ENCODE measurements around the gene NEMP1.

Gene NEMP1

GRCh38 chr12:57011438-57012424, 66.9 kb downstream of the NEMP1 start:
- TF ChIP-seq TEAD4 (IDR thresholded peaks at IDR 0.05) (no peak), RAD21 (IDR thresholded peaks at IDR 0.05; ENCODE audit: low read depth) (no peak), NFIC (IDR thresholded peaks at IDR 0.05) (no peak), FOXM1 (IDR thresholded peaks at IDR 0.05; ENCODE audit: borderline replicate concordance, low read depth) (no peak), CEBPB (IDR thresholded peaks at IDR 0.05) (no peak), EGR1 (IDR thresholded peaks at IDR 0.05) (no peak), ZBTB7A (IDR thresholded peaks at IDR 0.05; ENCODE audit: low read depth) (no peak), EP300 (IDR thresholded peaks at IDR 0.05; ENCODE audit: borderline replicate concordance) (no peak), TCF12 (IDR thresholded peaks at IDR 0.05; ENCODE audit: low read depth) (no peak), TAF1 (IDR thresholded peaks at IDR 0.05; ENCODE audit: low read depth) (no peak), CREB1 (IDR thresholded peaks at IDR 0.05; ENCODE audit: low read depth) (no peak), YY1 (IDR thresholded peaks at IDR 0.05; ENCODE audit: low read depth) (no peak)
- TF ChIP-seq, protein P1, sequence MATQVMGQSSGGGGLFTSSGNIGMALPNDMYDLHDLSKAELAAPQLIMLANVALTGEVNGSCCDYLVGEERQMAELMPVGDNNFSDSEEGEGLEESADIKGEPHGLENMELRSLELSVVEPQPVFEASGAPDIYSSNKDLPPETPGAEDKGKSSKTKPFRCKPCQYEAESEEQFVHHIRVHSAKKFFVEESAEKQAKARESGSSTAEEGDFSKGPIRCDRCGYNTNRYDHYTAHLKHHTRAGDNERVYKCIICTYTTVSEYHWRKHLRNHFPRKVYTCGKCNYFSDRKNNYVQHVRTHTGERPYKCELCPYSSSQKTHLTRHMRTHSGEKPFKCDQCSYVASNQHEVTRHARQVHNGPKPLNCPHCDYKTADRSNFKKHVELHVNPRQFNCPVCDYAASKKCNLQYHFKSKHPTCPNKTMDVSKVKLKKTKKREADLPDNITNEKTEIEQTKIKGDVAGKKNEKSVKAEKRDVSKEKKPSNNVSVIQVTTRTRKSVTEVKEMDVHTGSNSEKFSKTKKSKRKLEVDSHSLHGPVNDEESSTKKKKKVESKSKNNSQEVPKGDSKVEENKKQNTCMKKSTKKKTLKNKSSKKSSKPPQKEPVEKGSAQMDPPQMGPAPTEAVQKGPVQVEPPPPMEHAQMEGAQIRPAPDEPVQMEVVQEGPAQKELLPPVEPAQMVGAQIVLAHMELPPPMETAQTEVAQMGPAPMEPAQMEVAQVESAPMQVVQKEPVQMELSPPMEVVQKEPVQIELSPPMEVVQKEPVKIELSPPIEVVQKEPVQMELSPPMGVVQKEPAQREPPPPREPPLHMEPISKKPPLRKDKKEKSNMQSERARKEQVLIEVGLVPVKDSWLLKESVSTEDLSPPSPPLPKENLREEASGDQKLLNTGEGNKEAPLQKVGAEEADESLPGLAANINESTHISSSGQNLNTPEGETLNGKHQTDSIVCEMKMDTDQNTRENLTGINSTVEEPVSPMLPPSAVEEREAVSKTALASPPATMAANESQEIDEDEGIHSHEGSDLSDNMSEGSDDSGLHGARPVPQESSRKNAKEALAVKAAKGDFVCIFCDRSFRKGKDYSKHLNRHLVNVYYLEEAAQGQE (IDR thresholded peaks at IDR 0.05; ENCODE audit: low read depth), result no peak
- TF ChIP-seq, protein P2, sequence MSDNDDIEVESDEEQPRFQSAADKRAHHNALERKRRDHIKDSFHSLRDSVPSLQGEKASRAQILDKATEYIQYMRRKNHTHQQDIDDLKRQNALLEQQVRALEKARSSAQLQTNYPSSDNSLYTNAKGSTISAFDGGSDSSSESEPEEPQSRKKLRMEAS (IDR thresholded peaks at IDR 0.05), result no peak
- TF ChIP-seq, protein P3, sequence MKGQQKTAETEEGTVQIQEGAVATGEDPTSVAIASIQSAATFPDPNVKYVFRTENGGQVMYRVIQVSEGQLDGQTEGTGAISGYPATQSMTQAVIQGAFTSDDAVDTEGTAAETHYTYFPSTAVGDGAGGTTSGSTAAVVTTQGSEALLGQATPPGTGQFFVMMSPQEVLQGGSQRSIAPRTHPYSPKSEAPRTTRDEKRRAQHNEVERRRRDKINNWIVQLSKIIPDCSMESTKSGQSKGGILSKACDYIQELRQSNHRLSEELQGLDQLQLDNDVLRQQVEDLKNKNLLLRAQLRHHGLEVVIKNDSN (IDR thresholded peaks at IDR 0.05), result no peak

- no peak for TF ChIP-seq FOXM1 (IDR thresholded peaks at IDR 0.05; ENCODE audit: borderline replicate concordance, low read depth)
- TF ChIP-seq TAF1 (IDR thresholded peaks at IDR 0.05; ENCODE audit: low read depth), result no peak
- TF ChIP-seq, protein P2 (IDR thresholded peaks at IDR 0.05), result no peak
- TF ChIP-seq ZBTB7A (IDR thresholded peaks at IDR 0.05; ENCODE audit: low read depth), result no peak
- no peak for TF ChIP-seq RAD21 (IDR thresholded peaks at IDR 0.05; ENCODE audit: low read depth)
- TF ChIP-seq, protein P1 (IDR thresholded peaks at IDR 0.05; ENCODE audit: low read depth), result no peak
- TF ChIP-seq NFIC (IDR thresholded peaks at IDR 0.05), result no peak
- TF ChIP-seq YY1 (IDR thresholded peaks at IDR 0.05; ENCODE audit: low read depth), result no peak
- no peak for TF ChIP-seq TEAD4 (IDR thresholded peaks at IDR 0.05)
- no peak for TF ChIP-seq EGR1 (IDR thresholded peaks at IDR 0.05)
- no peak for TF ChIP-seq TCF12 (IDR thresholded peaks at IDR 0.05; ENCODE audit: low read depth)
- TF ChIP-seq EP300 (IDR thresholded peaks at IDR 0.05; ENCODE audit: borderline replicate concordance), result no peak
- no peak for TF ChIP-seq CEBPB (IDR thresholded peaks at IDR 0.05)
- TF ChIP-seq CREB1 (IDR thresholded peaks at IDR 0.05; ENCODE audit: low read depth), result no peak
- TF ChIP-seq, protein P3 (IDR thresholded peaks at IDR 0.05), result no peak
These were observed 67.9 kb downstream of the NEMP1 start for GRCh38 chr12:57010627-57011247.

- no peak for TF ChIP-seq NFIC (IDR thresholded peaks at IDR 0.05)
- TF ChIP-seq TEAD4 (IDR thresholded peaks at IDR 0.05), result no peak
- TF ChIP-seq CEBPB (IDR thresholded peaks at IDR 0.05), result no peak
- TF ChIP-seq, protein P3 (IDR thresholded peaks at IDR 0.05), result no peak
- TF ChIP-seq EGR1 (IDR thresholded peaks at IDR 0.05), result no peak
- TF ChIP-seq TAF1 (IDR thresholded peaks at IDR 0.05; ENCODE audit: low read depth), result no peak
- TF ChIP-seq, protein P2 (IDR thresholded peaks at IDR 0.05), result no peak
- no peak for TF ChIP-seq RAD21 (IDR thresholded peaks at IDR 0.05; ENCODE audit: low read depth)
- TF ChIP-seq EP300 (IDR thresholded peaks at IDR 0.05; ENCODE audit: borderline replicate concordance), result no peak
- no peak for TF ChIP-seq TCF12 (IDR thresholded peaks at IDR 0.05; ENCODE audit: low read depth)
- TF ChIP-seq YY1 (IDR thresholded peaks at IDR 0.05; ENCODE audit: low read depth), result no peak
- no peak for TF ChIP-seq ZBTB7A (IDR thresholded peaks at IDR 0.05; ENCODE audit: low read depth)
- no peak for TF ChIP-seq FOXM1 (IDR thresholded peaks at IDR 0.05; ENCODE audit: borderline replicate concordance, low read depth)
- TF ChIP-seq CREB1 (IDR thresholded peaks at IDR 0.05; ENCODE audit: low read depth), result no peak
- TF ChIP-seq, protein P1 (IDR thresholded peaks at IDR 0.05; ENCODE audit: low read depth), result no peak
These were observed 68.5 kb downstream of the NEMP1 start for GRCh38 chr12:57009949-57010626.

Measured in Ishikawa (cell line).